Amniotic stem cell (primary cell): Measurements from ENCODE around the gene ANXA8L1.
"Not testable (repeated sequence)": the region's sequence is repeated elsewhere in the genome, so short reads cannot be mapped to it uniquely, and the experiment has no call there.

Source experiments
- DNase-seq: peaks from one replicate; lab custom pipeline; 2025; lab: John Stamatoyannopoulos, UW

The ANXA8L1 gene

GRCh38 chr10:46398212-46398886, 22.8 kb downstream of the ANXA8L1 start:
- not testable (repeated sequence) for DNase-seq

GRCh38 chr10:46409556-46409955, 34.0 kb downstream of the ANXA8L1 start:
- not testable (repeated sequence) for DNase-seq

GRCh38 chr10:46411123-46411522, 35.5 kb downstream of the ANXA8L1 start:
- not testable (repeated sequence) for DNase-seq

- not testable (repeated sequence) for DNase-seq
These were observed 37.1 kb downstream of the ANXA8L1 start for GRCh38 chr10:46412665-46413064.

- DNase-seq, result not testable (repeated sequence)
These were observed 39.7 kb downstream of the ANXA8L1 start for GRCh38 chr10:46415291-46415690.

GRCh38 chr10:46418283-46418682, 42.7 kb downstream of the ANXA8L1 start:
- not testable (repeated sequence) for DNase-seq

- DNase-seq, result not testable (repeated sequence)
These were observed 44.2 kb downstream of the ANXA8L1 start for GRCh38 chr10:46419570-46420379.

- not testable (repeated sequence) for DNase-seq
These were observed 48.0 kb downstream of the ANXA8L1 start for GRCh38 chr10:46423550-46423949.

- not testable (repeated sequence) for DNase-seq
These were observed 65.4 kb downstream of the ANXA8L1 start for GRCh38 chr10:46440942-46441341.
